Fibroblast of lung (primary cell): ENCODE measurements around the gene OR2A1.
"Not testable (repeated sequence)": the region's sequence is repeated elsewhere in the genome, so short reads cannot be mapped to it uniquely, and the experiment has no call there.

Experiments used
- EZH2 ChIP-seq: IDR thresholded peaks from 2 replicates; pipeline ENCODE4 v1.5.1; 2012; ENCODE audit warnings: low read length, control low read depth, mild to moderate bottlenecking; ENCODE audit errors: missing control alignments
- TF ChIP-seq, protein P1 (sequence below), 2 donors: IDR thresholded peaks in 1 of 2; conservative IDR thresholded peaks in 1 of 2; 1 replicate in 1 of 2; 2 replicates in 1 of 2; pipeline ENCODE4 v1.5.1; 2011 to 2012; ENCODE audit warnings: low read length in 2 of 2, control low read depth in 1 of 2, inconsistent platforms in 1 of 2, low read depth in 1 of 2, mild to moderate bottlenecking in 1 of 2

DNA sequence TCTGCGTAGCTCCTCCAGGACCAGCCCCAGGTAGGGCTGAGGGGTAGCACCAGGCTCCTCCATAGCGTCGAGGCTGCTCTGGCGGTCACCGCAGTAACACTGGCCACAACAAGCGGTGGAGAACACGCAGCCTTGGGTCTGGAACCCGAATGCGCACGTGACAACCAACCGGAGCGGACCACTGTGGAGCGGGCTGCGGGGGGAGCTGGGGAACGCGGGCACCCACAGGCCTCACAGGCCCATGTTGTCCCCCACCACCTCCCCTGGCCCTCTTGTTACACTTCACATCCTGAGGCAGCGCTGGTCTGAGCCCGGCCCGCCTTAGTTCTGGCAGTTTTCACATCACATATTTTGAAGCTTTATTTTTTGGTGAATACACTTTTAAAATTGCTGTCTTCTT lies 43.0 kb upstream of the OR2A1 start, which contains the start of gene CTAGE8:
- TF ChIP-seq EZH2, result not testable (repeated sequence)
- TF ChIP-seq, protein P1, sequence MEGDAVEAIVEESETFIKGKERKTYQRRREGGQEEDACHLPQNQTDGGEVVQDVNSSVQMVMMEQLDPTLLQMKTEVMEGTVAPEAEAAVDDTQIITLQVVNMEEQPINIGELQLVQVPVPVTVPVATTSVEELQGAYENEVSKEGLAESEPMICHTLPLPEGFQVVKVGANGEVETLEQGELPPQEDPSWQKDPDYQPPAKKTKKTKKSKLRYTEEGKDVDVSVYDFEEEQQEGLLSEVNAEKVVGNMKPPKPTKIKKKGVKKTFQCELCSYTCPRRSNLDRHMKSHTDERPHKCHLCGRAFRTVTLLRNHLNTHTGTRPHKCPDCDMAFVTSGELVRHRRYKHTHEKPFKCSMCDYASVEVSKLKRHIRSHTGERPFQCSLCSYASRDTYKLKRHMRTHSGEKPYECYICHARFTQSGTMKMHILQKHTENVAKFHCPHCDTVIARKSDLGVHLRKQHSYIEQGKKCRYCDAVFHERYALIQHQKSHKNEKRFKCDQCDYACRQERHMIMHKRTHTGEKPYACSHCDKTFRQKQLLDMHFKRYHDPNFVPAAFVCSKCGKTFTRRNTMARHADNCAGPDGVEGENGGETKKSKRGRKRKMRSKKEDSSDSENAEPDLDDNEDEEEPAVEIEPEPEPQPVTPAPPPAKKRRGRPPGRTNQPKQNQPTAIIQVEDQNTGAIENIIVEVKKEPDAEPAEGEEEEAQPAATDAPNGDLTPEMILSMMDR (conservative IDR thresholded peaks at IDR 0.05 in 1 of 2, IDR thresholded peaks at IDR 0.05 in 1 of 2; ENCODE audit: low read depth in 1 of 2, low read length in 2 of 2), result not testable (repeated sequence)
